HEK293T (cell line): Measurements from ENCODE around the gene GDI1.
A peak's percentile ranks its signal among the peaks of the same experiment; 100 is the strongest.

Experiments used
- BHLHE40 ChIP-seq: fragments of 450-650 bp; IDR thresholded peaks from 2 replicates; pipeline ENCODE4 v1.6.1; 2016; ENCODE audit warnings: mild to moderate bottlenecking, moderate library complexity, borderline replicate concordance
- FOXA1 ChIP-seq: fragments of 450-650 bp; IDR thresholded peaks from 2 replicates; pipeline ENCODE4 v1.6.1; 2016; ENCODE audit warnings: mild to moderate bottlenecking
- FOXM1 ChIP-seq: fragments of 450-650 bp; IDR thresholded peaks from 2 replicates; pipeline ENCODE4 v1.6.1; 2017; ENCODE audit warnings: mild to moderate bottlenecking, borderline replicate concordance
- HDGF ChIP-seq: fragments of 450-650 bp; IDR thresholded peaks from 2 replicates; pipeline ENCODE4 v1.6.1; 2017; ENCODE audit warnings: antibody characterized with exemption, borderline replicate concordance
- SP1 ChIP-seq: fragments of 450-650 bp; IDR thresholded peaks from 2 replicates; pipeline ENCODE4 v1.6.1; 2017
- SUZ12 ChIP-seq: fragments of 450-650 bp; IDR thresholded peaks from 2 replicates; pipeline ENCODE4 v1.6.1; 2016; ENCODE audit warnings: mild to moderate bottlenecking

- TF ChIP-seq FOXM1 (no peak), SUZ12 (no peak), HDGF (no peak; the same call in 1 of the 2 replicates), FOXA1 (no peak), BHLHE40 (no peak), SP1 (peak; percentile 96)
These were observed 42.0 kb downstream of the GDI1 start, which contains the start of gene LAGE3 for GRCh38 chrX:154478728-154479622.
